ENCODE data around the gene ABCG8.

Gene ABCG8

GRCh38 chr2:43838560-43839267, at the start of gene ABCG8, which contains the start of gene ABCG5:
TSS of gene ABCG8 (plus strand) at chr2:43838971. CDS start at chr2:43839054, 83 bp downstream.
TSS of gene ABCG5 (minus strand) at chr2:43838839. CDS start at chr2:43838679, 160 bp downstream.
- no peak for DNase-seq

GRCh38 chr2:43790147-43790546, 48.6 kb upstream of the ABCG8 start:
- DNase-seq, result no peak

GRCh38 chr2:43791035-43791765, 47.6 kb upstream of the ABCG8 start:
- DNase-seq, result no peak

GRCh38 chr2:43792653-43793052, 46.1 kb upstream of the ABCG8 start:
- no peak for DNase-seq

GRCh38 chr2:43794956-43795355, 43.8 kb upstream of the ABCG8 start:
- no peak for DNase-seq

- no peak for DNase-seq
These were observed 42.6 kb upstream of the ABCG8 start for GRCh38 chr2:43796206-43796605.

GRCh38 chr2:43798300-43798699, 40.5 kb upstream of the ABCG8 start:
- no peak for DNase-seq

- DNase-seq, result no peak
These were observed 37.9 kb upstream of the ABCG8 start for GRCh38 chr2:43800894-43801293.

GRCh38 chr2:43802135-43802534, 36.6 kb upstream of the ABCG8 start:
- DNase-seq, result no peak

- no peak for DNase-seq
These were observed 35.7 kb upstream of the ABCG8 start for GRCh38 chr2:43803113-43803512.

- no peak for DNase-seq
These were observed 32.1 kb upstream of the ABCG8 start for GRCh38 chr2:43806719-43807031.

- DNase-seq, result no peak
These were observed 28.3 kb upstream of the ABCG8 start for GRCh38 chr2:43810452-43810851.

GRCh38 chr2:43810888-43811287, 27.9 kb upstream of the ABCG8 start:
- no peak for DNase-seq

GRCh38 chr2:43812006-43812405, 26.8 kb upstream of the ABCG8 start:
- no peak for DNase-seq

- DNase-seq, result no peak
These were observed 25.8 kb upstream of the ABCG8 start for GRCh38 chr2:43812947-43813346.

- no peak for DNase-seq
These were observed 24.1 kb upstream of the ABCG8 start for GRCh38 chr2:43814711-43815110.

GRCh38 chr2:43818761-43819160, 20.0 kb upstream of the ABCG8 start:
- DNase-seq, result no peak

GRCh38 chr2:43819491-43820163, 19.1 kb upstream of the ABCG8 start:
- no peak for DNase-seq

GRCh38 chr2:43822839-43823238, 15.9 kb upstream of the ABCG8 start:
- no peak for DNase-seq

GRCh38 chr2:43823751-43824150, 15.0 kb upstream of the ABCG8 start:
- no peak for DNase-seq

- DNase-seq, result no peak
These were observed 14.3 kb upstream of the ABCG8 start for GRCh38 chr2:43824512-43824911.

GRCh38 chr2:43824951-43825493, 13.7 kb upstream of the ABCG8 start:
- DNase-seq, result no peak

- DNase-seq, result no peak
These were observed 12.9 kb upstream of the ABCG8 start for GRCh38 chr2:43825841-43826240.

Data from activated CD8-positive, alpha-beta memory T cell treated with anti-CD3 and anti-CD28 coated beads, Interleukin-2, amount 50 U/mL, for 4 hours (primary cell).